ENCODE measurements around the gene FPGS. TPM values are rescaled to one million over a fixed set of nuclear protein-coding genes. Genes with fewer than 3 reads are reported as not detected.

FPGS gene
- polyA plus RNA-seq, 3 donors, result 38.9 to 45.5 (median 44.7) TPM

DNA sequence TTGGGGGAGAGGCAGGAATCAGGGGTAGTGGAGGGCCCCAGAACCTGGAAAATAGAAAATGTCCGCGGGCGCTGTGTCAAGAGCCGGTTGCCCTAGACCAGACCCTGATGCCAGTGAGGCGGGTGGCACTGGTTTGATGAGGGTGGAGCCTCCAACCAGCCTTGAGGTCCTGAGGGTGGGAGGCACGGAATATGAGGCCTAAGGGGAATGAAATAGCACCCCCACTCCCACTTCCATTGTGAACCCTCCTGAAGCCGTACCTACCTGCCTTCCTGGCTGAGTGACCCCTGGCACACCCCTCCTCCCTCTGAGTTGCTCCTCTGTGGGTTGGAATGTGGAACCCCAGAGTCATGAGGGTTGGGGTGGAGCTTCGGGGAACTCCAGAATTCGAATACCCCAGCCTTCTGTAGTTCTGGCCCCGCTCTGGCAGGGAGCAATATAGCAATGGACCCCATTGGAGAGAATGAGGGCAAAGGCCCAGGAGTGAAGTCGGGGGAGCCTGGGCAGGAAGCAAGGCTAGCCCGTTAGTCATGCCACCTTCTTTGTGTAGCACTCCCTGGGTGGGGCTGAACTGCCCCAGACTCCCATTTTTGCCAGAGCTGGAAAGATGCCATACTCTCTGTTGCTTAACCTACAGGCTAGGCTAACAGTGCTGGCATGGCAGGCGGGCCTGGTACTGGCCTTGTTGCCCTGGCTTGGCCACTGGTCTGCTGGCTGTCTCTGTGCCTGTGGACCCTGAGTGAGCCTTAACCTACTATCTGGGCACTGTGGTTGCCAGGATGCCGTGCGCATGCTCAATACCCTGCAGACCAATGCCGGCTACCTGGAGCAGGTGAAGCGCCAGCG, 1.0 kb downstream of the FPGS start:
- no peak for DNase-seq (ENCODE audit: extremely low read depth in 1 of 11, low read depth in 9 of 11, low spot score in 4 of 11)

DNA sequence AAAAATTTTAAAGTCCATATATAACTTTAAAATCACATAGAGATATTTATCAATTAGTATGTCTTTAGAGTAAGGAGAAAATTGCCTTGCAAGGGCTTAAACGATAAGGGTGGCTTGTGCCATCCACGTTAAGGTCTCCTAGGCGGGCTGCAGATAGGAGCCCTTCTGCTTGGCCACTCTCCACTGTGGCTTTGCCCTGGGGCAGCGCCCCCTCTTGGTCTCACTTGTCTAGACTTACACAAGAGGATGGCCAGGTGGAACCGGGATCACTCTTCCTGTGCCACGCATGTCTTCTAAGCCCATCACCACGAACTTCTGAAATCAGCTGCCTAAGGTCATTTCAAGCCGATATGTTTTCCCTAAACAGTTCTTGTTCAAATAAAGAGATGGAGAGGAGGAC, 2.9 kb downstream of the FPGS start:
- DNase-seq (ENCODE audit: extremely low read depth in 1 of 11, low read depth in 9 of 11, low spot score in 4 of 11), result no peak

DNA sequence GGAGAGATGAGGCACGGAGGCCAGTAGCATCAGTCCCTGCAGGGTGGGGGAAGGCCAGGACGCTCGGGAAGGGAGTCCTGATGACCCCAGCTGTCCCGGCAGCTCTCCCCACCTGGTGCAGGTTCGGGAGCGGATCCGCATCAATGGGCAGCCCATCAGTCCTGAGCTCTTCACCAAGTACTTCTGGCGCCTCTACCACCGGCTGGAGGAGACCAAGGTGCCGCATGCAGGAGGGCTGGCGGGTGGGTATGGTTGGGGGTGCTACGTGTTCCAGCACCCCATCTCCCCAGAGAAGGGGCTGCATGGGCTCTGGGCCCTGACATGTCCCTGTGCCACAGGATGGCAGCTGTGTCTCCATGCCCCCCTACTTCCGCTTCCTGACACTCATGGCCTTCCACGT, 4.2 kb downstream of the FPGS start:
- DNase-seq (ENCODE audit: extremely low read depth in 1 of 11, low read depth in 9 of 11, low spot score in 4 of 11), result no peak

DNA sequence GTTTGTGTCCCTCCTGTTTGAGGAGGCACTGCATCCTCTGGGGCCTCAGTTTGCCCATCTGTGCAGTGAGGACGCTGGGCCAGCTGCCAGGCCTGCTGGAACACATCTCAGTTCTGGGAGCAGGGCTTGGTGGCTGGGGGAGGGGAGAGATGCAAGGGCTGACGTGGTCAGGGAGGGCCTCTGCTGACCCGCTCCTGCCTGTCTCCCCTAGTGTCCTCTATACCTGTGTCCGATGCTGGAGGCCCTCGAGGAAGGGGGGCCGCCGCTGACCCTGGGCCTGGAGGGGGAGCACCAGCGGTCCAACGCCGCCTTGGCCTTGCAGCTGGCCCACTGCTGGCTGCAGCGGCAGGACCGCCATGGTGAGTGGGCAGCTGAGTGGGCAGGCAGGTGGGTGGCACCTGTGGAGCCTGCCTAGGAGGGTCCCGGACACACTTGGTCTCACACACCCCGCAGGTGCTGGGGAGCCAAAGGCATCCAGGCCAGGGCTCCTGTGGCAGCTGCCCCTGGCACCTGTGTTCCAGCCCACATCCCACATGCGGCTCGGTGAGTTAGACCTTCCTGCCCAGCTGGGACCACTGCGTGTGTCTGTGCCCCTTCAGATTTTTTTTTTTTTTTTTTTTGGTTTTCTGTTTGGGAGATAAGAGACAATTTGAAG, 5.8 kb downstream of the FPGS start:
- DNase-seq (ENCODE audit: extremely low read depth in 1 of 11, low read depth in 9 of 11, low spot score in 4 of 11), result no peak

DNA sequence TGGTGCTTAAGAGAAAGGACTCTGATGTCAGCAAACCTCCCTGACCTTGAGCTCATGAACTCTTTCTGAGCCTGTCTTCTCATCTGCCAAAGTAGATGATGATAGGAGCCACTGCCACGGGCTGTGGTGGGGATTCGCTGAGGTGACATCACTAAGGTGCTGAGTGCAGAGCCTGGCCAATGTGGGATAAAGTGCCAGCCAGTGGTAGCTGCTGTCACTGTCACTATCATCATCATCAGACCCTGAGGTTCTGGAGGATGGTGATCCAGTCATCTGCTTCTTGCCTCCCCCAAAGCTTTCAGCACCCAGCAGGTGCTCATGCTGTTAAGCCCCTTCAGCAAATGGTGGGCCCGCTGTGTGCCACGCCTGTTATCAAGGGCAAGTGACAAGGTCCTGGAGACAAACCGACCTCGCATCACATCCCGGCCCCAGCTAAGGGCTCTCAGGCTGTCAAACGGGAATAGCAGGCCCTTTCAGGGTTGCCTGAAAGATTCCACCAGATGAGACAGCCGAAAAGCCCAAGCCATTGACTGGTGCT, 6.4 kb downstream of the FPGS start:
- no peak for DNase-seq (ENCODE audit: extremely low read depth in 1 of 11, low read depth in 9 of 11, low spot score in 4 of 11)

DNA sequence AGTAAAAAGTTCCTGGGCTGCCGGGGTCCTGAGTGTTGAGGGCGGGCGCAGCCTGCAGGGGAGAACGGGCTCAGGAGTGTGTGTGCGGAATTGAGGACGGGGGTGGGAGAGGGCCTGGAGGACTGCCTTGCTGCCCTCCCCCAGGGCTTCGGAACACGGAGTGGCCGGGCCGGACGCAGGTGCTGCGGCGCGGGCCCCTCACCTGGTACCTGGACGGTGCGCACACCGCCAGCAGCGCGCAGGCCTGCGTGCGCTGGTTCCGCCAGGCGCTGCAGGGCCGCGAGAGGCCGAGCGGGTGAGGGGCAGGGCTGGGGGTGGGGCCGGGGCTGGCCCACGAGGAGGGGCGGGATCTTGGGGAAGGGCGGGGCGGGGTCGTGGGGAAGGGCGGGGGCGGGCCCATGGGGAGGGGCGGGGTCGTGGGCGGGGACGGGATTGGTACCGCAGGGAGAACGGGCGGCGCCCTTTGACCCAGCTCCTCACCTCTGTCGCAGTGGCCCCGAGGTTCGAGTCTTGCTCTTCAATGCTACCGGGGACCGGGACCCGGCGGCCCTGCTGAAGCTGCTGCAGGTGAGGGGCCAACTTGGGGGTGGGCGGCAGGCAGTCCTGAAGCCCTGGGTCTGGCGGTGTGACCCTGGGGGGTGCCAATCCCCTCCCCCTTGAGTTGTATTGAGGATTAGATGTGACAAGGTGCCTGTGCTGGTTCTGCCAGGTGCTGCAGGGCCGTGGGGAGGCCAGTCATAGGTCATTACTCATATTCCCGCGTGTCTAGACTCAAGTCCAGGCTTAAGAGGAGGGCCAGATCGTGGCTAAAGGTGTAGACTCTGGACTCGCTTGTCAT, 7.1 kb downstream of the FPGS start:
- DNase-seq (ENCODE audit: extremely low read depth in 1 of 11, low read depth in 9 of 11, low spot score in 4 of 11), result peak in 1 of 11 donors; percentile 24

DNA sequence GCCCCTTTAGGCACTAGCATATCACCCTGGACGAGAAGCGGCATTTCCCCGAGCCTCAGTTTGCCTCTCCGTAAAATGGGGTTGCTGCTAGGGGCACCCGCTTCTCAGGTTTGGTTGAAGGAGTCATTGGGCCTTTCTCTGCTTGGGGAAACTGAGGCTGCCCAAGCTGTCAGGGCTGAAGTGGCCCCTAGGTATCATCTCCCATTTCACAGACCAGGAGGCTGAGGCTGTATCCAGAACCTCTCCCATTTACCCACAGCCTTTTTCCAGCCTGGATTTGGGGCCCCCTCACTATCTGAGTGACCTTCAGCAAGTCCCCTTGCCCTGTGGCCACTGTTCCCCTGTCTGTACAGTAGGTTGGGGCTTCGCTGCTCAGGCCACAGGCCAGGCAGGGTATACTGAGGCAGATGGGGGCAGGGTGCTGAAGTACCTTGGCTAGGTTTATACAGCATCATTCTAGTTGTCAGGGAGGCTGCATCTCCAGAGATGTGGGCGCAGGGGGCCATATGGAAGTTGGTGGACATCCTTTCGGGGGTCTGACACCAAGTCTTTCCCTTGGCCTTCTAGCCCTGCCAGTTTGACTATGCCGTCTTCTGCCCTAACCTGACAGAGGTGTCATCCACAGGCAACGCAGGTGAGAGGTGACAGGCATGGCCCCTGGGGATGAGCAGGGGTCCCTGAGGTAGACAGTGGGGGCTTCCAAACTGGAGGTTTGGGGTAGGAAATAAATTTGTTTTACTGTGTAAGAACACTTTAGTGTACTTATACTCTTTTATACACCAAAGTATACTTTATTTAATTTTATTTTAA, 7.9 kb downstream of the FPGS start:
- DNase-seq (ENCODE audit: extremely low read depth in 1 of 11, low read depth in 9 of 11, low spot score in 4 of 11), result no peak

DNA sequence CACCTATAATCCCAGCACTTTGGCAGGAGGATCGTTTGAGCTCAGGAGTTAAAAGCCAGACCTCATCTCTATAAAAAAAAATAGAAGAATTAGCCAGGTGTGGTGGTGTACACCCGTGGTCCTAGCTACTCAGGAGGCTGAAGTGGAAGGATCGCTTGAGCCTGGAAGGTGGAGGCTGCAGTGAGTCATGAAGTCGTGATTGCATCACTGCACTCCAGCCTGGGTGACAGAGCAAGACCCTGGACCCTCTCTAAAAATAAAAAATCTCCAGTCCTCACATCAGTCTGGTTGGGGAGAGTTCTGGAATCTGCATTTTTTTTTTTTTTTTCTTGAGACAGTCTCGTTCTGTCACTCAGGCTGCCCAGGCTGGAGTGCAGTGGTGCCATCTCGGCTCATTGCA, 9.3 kb downstream of the FPGS start:
- no peak for DNase-seq (ENCODE audit: extremely low read depth in 1 of 11, low read depth in 9 of 11, low spot score in 4 of 11)

DNA sequence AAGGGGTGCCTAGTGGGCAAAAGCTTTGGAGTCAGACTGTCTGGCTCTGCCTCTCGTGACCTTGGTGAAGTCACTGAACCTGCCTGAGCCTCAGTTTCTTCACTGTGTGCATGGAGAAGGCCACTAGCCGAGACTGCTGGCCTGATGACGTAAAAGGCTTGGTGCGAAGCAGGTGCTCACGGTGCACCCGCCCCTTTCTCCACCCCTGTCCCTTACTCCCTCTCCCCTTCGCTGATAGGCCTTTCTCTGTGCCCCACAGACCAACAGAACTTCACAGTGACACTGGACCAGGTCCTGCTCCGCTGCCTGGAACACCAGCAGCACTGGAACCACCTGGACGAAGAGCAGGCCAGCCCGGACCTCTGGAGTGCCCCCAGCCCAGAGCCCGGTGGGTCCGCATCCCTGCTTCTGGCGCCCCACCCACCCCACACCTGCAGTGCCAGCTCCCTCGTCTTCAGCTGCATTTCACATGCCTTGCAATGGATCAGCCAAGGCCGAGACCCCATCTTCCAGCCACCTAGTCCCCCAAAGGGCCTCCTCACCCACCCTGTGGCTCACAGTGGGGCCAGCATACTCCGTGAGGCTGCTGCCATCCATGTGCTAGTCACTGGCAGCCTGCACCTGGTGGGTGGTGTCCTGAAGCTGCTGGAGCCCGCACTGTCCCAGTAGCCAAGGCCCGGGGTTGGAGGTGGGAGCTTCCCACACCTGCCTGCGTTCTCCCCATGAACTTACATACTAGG, 10.4 kb downstream of the FPGS start:
- no peak for DNase-seq (ENCODE audit: extremely low read depth in 1 of 11, low read depth in 9 of 11, low spot score in 4 of 11)

DNA sequence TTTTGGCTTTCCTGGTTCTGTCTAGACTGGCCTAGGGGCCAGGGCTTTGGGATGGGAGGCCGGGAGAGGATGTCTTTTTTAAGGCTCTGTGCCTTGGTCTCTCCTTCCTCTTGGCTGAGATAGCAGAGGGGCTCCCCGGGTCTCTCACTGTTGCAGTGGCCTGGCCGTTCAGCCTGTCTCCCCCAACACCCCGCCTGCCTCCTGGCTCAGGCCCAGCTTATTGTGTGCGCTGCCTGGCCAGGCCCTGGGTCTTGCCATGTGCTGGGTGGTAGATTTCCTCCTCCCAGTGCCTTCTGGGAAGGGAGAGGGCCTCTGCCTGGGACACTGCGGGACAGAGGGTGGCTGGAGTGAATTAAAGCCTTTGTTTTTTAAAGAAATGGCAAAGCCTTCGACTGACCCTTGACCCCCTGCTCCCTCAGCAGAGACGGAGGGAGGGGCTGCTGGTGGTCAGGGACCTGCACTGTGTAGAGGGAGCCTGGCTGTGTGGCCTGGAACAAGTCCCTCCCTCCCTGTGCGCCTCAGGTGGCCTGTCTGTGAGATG, 11.1 kb downstream of the FPGS start:
- DNase-seq (ENCODE audit: extremely low read depth in 1 of 11, low read depth in 9 of 11, low spot score in 4 of 11), result no peak

DNA sequence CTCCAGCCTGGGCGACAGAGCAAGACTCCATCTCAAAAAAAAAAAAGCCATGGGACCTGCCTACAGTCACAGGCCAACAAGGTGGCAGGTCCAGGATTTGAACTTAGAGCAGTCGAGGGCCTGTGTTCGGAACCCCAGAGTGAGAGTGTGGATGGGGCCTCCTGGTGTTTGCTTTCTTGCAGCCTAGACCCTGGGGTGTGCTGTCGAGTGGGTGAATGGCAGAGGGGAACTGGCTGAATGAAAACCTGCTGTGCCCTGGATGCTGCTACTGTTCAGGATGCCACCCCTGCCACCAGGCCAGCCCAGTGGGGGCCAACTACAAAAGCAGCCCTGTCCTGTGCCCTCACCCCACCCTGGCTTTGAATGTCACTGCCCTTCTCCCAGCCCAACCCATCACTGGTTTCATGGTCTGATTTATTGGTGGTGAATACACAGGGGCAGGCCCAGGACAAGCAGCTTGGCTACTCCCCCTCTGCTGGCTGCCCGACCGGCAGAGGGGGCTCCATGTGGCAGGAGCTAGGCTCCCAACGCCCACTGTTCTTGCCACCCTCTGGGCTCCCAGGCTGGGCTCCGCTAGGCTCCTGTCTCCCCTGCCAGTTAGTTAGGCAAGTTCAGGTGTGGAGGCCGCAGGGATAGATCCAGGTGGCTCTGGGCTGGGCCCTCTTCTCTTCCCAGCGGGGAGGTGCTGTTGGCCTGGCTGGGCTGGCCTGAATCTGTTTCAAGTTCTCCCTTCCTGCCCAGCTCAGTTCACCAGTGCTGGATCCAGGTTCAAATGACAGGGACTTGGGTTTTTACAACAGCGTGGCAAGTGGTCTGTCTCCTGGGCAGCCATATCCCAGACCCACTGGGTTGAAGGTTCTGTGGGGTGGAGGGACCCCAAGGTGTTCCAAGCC, 12.2 kb downstream of the FPGS start:
- DNase-seq (ENCODE audit: extremely low read depth in 1 of 11, low read depth in 9 of 11, low spot score in 4 of 11), result no peak

DNA sequence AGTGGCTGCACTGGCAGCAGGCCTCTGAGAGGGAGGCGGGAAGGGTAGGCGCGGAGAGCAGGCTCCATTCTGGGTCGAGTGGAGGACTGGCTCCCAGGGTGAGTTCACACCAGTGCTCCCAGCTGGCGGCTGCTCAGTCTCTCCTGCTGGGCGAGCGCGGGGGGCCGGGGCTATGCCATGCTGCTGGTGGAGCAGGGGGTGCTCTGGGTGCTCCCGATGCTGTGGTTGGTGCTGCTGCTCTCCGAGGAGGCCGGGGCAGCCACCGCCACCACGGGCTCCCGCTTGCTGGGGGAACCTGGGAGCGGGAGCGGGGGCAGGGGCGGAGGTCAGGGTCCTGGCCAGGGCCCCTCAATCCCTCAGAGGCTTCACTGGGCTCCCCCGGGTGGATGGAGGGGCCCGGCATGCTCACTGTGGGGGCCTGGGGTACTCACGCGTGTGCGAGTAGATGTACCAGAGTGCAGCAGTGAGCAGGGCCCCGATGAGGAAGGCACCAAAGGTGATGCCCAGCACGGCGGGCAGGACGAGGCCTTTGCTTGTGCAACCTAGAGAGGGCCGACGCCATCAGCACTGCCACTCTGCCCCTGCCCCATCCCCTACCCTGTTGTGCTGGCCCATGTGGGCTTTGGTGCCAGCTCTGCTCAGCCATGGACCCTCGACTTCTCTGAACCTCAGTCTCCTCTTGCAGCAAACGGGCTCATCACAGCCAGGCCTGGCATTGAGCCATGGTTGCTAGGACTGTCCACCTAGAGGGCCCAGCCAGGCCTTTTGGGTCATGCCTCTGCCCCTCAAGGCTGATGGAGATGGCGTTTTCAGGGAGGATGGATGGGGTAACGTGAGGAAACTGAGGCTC, 13.1 kb downstream of the FPGS start:
- no peak for DNase-seq (ENCODE audit: extremely low read depth in 1 of 11, low read depth in 9 of 11, low spot score in 4 of 11)

DNA sequence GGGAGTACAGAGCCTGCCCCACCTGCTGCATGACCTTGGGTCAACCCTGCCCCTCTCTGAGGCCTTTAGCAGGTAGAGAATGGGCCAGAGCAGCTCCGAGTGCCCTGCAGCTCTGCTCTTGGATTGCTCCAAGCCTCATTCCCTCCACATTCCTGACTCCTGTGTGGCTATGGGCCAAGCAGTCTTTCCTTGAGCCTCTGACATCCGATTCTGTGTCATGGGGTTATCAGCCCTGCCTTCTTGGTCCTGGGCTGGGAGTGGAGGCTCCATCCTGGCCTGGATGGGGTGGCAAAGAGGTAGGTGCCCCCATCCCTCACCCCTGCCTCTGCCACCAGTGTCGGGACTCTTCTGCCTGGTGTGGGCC, 13.7 kb downstream of the FPGS start:
- no peak for DNase-seq (ENCODE audit: extremely low read depth in 1 of 11, low read depth in 9 of 11, low spot score in 4 of 11)

DNA sequence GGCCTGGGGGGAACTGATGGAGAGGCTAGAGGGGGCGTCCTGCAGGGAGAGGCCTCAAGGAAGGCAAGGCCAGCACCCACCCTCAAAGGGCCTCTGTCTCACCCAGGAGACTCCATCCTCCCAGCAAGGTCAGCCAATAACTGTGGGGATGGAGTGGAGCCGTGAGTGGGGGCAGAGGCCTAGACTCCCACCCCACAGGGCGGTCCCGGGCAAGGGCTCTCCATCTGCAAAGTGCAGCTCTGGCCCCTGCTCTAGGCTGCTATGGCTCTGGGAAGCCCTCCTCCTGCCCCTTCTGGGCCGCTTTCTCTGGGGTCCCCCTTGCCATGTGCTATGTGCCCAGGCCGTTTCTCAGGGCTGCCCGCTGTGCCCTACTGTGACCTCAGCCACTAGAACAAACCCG, 14.0 kb downstream of the FPGS start:
- DNase-seq (ENCODE audit: extremely low read depth in 1 of 11, low read depth in 9 of 11, low spot score in 4 of 11), result no peak

DNA sequence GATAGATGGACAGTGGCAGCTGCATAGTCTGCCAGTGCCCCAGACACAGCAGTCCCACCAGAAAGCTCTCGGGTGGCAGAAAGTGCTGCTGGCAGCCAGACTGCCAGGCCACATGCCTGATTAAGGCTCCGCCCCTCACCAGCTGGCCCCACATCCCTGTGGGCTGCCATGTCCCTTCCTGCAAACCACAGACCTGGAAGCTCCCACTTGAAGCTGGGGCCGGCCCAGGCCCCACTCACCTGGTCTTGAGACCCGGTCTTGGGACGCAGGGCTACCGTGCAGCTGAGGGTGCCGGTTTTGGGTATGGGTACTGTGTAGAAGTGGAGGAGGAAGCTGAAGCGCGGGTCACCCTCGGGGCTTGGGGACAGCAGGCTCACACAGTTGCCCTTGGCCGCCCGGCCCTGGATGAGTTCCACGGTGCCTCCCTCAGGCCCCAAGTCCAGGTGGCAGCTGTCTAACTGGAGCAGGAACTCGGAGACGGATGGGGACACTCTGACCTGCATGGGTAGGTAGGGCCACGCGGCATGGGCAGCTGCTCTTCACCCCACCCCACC, 15.3 kb downstream of the FPGS start:
- no peak for DNase-seq (ENCODE audit: extremely low read depth in 1 of 11, low read depth in 9 of 11, low spot score in 4 of 11)

DNA sequence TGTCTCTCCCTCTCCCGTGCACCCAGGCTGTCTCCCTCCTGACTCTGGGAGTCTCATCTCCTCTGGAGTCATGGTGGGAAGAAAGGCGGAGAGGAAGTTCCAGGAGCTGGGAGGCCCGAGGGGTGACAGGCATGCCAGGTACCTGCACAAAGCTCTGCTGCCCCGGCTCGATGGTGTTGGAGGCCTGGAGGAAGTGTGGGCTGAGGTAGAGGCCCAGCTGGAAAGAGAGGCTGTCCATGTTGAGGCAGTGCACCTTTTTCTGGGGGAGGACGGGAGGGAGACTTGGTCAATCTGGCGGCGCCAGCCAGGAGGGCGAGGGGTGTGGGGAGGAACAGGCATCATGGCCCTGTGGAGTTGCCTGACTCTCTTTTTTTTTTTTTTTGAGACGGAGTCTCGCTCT, 15.9 kb downstream of the FPGS start:
- no peak for DNase-seq (ENCODE audit: extremely low read depth in 1 of 11, low read depth in 9 of 11, low spot score in 4 of 11)

Measured in renal cortex interstitium (tissue), 11 donors.